ENCODE data around the gene SORT1.
"Not testable (repeated sequence)": the region's sequence is repeated elsewhere in the genome, so short reads cannot be mapped to it uniquely, and the experiment has no call there.

SORT1 gene

DNA sequence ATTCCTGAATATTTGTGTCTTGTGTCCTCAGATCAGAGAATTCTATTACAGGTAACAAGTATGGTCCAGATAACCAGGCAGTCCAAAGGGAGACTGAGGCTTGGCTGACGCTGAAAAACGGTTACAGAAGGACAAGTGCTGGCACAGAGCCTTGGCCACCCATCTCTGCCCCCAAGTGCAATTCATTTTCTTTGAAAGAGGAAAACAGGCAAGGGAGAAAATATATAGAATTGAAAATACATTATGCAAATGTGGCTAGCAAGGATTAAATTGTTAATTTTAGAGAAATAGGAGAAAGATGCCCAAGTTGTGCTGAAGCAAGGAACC lies 1.2 kb downstream of the SORT1 start:
- no peak for DNase-seq

DNA sequence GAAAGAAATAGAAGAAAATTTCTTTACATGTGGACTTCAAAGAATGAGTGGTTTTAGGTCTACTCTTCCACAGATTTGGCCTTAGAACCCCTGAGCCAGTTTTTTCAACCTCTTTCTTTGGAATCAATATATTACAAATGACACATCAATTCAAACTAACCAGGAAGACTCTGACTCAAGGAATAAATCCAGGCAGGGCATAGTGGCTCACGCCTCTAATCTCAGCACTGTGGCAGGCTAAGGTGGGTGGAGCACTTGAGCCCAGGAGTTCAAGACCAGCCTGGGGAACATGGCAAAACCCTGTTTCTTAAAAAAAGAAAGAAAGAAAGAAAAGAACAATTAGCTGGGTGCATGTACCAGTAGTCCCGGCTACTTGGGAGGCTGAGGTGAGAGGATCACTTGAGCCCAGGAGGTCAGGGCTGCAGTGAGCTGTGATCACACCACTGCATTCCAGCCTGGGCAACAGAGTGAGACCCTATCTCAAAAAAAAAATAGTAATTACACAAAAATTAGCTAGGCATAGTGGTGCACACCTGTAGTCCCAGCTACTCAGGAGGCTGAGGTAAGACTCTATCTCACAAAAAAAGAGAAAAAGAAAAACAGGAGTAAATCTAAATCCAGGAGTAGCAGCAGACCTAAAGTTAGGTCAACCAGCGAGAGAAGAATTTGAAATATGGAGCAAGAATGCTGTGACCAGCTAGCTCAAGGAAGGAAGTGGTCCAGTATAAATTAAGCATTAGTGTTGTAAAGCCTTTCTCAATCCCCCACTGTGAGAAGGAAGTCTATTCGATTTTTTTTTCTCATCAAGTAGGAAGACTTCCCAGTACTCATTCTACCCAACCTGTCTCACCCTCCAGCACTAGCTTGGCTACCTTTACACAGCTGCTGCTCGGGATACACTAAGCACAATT lies 1.9 kb downstream of the SORT1 start:
- DNase-seq = no peak

DNA sequence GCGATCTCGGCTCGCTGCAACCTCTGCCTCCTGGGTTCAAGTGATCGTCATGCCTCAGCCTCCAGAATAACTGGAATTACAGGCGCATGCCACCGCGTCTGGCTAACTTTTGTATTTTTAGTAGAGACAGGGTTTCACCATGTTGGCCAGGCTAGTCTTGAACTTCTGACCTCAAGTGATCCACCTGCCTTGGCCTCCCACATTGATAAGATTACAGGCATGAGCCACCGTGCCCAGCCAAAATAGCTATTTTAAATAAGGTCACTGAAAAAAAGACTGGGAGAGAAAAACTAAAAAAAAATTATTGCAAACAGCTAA lies 2.5 kb downstream of the SORT1 start:
- DNase-seq = not testable (repeated sequence)

DNA sequence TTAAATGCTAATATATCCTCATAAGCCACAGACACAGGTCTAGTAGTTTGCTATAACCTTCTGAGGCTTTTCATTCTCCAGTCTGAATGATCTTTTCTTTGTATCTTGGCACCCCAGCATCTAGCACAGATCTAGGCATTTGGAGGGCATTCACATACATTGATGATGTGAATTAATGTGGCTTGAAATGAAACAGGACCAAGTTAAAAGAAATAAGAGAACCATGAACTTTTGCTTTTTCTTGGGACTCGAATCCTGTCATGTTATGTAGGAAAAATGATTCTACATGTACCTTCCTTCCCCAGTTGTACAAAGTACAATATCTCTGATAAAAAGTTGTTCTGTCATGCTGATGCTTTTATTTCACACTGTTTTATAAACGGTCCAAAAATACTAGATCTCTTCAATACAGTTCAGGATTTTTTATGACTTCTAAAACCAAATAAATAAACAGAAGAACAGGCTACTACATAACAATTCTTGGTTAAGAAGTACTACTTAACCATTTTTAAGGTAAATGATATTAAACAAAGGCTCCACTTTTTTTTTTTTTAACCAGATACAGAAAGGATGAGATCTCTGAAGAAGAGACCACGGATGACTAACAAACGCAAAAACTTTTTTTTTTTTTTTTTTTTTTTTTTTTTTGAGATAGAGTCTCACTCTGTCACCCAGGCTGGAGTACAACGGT lies 3.0 kb downstream of the SORT1 start:
- DNase-seq = no peak

DNA sequence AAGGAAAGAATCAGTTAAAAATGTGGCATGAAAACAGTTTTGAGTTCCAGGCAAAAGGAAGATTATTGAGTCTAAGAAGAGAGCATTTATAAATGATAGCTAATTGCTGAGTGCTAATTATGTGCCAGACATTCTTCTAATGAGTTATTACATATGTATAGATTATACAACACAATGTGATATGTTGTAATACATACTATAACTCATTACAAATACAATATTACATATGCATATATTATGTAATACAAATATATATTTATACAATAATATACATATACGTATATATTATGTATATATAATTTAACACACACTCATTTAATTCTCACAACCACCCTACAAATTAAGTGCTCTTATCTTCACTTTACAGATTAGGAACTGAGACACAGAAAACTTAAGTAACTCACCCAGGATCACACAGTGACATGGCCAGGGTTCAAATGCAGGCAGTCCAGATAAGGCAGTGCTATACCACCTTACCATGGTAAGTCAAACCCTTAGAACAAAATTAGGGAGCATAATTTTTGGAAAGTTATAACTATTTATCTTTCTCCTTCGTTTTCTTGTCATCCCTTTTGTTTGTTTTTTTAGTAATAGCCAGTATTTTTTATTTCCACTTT lies 4.0 kb downstream of the SORT1 start:
- no peak for DNase-seq

DNA sequence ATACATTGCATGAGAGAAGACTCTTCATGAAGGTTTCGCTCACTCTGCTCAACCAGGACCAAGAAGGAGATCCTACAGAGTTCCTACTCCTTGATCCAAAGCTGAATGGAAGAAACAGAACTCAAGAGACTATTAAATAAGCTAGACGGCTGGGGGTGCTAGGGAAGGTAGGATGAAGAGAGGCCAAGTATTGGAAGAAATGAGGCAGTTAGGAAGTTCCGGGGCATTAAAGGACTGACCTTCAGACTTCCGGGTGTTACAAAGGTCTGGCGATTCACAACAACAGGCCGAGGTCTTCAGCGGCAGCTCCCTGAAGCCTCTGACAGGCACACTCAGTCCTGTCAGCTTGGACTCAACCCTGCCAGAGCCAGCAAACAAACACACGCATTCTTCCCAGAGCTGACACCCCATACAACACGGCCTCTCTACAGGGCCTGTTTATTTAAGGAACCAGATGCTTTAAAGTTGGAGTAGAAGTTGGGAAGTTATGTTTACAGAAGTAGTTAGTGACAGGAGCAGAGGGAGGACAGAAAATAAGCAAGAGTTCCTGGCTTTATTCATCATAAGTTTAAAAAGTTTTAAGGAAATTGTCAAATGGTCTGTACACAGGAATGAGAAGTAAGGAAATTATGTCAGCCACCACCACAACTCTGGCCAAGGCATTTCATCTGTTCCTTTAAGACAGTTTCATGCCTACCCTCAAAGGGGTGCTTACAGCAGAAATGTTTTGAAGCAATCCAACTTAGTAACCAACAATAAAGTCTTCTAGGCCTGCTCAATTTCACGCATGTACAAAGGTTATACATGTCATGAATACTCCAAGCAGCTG lies 4.7 kb downstream of the SORT1 start:
- DNase-seq = peak; percentile 44

DNA sequence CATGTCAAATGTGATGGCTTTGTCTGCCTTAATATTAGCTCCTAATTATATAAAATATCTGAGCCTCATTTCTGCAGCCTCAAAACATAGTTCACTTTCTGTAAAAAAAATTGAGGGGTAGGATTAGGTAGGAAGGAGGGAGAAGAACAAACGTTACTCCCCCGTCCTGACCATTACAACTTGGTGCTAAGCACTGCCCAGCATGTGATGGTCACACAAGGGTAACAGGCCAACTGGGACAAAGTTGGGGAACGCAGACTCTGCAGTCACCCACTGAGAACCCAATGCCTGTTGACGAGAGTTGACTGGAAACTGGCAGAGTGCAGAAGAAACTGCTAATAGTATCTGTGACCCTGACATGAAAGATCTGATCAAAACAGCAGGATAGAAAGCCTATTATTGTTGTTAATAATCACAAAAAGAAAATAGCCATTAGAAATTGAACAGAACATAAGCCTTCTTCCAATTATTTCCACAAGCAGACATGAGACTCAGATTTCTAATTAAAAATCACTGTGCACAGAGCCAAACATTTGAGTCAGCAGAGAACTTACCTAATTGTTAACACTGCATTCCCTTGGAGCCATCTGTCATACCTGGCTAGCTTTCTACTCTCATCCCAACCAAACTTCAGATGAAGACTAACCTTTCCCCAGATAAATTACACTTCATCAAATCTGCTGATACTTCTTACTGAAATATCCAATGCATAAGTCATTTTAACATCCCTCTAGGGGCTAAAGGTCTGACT lies 5.5 kb downstream of the SORT1 start:
- DNase-seq = no peak

DNA sequence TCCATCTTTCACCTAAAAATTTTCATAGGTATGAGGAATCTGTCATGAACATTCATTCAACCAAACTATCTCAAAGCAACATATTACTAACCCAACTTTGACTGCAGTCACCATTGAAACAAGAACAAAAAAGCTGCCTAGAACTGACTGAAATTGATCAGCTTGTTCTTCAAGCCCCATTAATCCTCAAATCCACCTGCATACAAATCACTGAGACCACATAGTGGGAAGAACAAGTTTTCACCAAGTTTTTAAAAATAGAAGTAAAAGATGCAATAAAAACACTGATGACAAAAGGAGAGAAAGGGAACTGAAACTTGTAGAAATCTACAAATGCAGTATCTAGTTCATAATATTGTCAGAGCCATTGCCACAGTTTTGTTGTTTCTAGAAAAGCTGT lies 6.1 kb downstream of the SORT1 start:
- no peak for DNase-seq

DNA sequence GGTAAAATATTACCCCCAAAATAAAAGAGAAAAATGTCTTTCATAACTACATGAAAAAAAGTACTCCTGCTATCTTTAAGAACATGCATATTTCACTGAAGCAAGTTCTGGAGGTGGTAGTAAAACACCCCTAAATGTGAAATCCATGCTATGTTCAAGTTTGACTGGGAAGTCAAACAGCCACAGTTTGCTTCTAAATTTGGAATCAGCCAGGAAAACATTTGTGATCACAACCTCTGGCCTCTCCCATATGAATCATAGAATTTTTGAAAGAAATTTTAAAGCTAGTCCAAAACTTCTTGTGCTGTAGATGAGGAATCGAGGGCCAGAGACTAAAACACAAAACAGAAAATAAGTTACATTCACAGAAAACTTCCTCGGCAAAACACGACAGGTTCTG lies 6.6 kb downstream of the SORT1 start:
- DNase-seq = no peak

DNA sequence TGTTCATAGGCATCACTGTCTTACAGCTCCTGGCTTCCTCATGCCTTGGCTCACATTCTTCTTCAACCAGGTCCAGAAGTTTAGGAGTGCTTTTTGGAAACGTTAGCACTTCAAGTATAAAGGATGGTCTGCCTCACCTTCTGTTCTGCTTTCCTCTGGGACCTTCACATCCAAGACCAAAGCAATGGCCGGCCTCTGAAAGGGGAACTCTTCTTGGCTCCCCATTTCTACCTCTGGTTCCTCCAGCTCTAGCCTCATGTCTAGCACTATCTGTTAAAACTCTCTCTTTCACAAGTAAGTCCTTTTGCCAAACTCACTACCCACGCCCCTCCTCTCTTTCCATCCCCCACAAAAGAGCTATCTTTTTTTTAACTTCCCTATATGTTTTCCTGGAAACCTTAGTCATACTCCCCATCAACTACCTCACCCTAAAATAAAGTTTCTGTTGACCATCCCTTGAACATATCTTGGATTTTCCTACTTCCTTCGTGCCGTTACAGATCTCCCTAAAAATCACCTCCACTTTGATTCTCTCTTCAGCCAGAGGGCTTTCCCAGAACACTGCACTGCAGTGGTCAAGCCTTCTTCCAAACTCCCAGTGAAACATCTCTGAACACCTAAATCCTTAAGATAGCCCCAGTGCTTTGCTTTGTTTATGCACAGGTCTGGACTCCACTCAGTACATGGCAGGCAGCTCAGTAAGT lies 7.9 kb downstream of the SORT1 start:
- no peak for DNase-seq

DNA sequence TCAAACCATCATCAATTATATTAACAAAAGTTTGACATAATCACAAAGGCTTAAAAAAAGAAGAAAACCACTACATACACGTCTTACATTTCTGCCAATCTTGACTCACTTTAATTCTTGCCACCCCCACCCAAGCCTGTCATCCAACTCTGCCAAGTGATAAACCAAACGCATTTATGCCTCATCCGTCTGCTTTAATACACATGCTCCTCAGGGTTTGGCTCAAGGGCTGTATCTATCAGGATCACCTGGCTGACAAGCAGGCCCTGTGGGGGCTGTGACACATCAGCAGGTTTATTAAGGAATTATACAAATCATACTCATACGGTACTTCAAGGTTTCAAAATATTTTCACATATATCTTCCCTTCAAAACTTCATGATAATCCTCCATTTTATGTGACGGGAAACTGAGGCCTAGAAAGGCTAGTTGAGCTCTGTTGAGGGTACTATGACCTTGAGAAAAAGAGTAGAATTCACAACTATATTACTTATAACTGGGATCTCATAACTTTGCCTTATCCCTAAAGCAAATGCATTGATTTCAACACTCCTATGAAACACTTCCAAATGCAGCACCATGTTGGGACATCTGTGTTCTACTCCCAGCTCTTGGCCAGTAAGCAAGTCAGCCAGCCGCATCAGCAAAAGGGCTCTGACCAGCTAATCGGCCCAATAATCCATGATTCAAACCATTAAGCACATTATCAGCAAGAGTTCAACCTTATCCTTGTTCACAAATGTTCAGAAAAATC lies 8.7 kb downstream of the SORT1 start:
- no peak for DNase-seq

DNA sequence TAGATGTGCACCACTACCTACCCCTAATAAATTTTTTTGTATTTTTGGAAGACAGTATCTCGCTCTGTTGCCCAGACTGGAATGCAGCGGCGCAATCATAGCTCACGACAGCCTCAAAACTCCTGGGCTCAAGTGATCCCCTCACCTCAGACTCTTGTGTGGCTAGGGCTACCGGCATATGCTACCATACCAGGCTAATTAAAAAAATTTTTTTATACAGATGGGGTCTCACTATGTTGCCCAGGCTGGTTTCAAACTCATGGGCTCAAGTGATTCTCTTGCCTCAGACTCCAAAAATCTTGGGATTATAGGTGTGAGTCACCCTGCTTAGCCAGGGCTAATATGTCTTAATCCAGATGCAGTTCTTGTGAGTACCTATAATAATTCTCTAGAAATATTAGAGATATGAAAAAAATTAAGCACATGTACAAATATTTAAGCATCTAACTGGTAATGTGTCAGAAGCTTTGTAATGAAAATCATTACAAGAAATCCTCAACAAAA lies 9.5 kb downstream of the SORT1 start:
- DNase-seq = no peak

DNA sequence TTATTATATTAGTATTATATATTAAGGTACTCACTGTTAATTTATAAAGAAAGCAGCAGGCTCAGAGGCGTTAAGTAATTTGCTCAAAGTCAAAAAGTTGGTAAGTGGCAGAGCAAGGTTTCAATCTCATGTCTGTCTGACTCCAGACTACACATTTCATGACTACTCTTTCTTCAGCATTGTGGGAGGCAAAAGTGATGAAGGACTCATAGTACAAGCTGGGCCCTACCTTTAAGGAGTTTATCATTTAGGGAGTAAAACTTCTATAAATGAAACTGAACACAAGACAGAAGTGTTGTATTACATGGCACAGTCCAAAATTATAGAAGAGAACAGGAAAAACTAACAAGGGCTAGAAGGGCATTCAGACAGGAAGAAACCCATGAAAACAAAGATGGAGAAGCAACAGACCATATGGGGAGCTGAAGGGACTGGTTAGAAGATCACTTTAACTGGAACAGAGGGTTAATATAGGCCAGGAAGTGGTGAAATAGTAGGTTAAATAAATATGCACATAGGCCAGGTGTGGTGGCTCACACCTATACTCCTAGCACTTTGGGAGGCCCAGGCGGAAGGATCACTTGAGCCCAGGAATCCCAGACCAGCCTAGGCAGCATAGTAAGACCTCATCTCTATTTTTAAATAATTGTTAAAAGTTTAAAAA lies 11.5 kb downstream of the SORT1 start:
- DNase-seq = peak; percentile 37

DNA sequence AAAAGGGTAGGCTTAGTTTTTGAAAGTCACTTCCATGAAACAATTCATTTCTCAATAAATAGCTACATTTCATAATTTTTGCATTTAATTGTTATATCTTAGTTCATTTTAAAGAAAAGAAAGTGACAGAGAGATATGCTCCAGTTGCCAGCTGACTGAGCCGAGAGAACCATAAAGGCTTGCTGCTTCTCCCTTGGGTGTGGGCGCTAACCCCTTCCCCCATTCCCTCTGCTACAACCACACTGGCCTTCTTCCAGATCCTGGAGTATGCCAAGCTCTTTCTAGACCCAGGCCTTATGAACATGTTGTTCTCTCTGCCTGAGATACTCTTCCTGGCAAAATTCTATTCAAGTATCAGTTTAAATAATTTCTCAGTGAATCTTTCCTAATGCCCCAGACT lies 12.3 kb downstream of the SORT1 start:
- peak; percentile 75 for DNase-seq

DNA sequence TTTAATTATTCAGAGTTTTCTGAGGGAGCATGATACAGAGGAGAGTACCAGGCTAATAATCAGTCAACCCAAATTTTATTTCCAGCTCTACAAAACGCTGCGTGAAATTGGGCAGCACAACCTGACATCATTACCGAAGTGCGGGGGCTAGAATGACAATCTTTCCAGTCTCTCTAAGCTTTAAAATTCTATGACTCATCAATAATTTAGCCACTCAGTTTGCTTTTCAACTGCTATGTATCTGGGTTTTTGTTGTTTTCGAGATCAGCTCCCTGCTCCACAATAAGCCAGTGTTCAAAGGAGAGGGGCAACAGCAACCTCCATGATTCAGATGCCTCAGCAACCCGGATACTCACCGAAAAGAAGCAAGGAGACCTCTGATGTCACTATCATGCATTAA lies 13.9 kb downstream of the SORT1 start:
- no peak for DNase-seq

DNA sequence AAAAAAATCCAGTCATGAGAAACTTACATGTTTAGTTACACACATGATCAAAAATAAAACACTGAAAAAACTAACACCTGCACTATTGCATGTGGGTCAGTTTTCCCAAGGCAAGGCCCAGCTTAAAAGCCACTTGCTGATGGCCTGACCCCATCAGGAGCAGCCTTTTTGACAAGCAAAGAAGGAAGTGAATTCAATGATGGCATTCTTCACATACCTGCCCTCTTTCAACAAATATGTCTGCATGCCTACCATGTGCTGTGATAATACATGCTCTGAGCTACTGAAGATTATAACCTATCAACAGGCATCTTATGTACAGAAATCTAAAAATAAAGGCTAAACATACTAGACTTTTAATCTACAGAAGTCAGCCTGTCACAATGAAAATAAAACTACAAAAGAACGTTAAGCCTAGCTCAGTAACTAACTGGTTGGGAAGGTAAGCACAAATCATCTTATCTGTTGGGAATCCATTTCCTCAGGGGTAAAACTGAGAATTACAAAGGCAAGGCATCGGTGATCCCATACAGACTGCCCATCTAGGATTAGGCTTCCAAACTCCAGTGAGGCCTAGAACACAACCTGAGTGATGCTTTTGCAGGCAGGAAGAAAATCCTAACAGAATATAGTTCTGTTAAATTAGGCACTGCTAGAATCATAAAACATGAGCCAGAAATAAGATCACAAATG lies 14.5 kb downstream of the SORT1 start:
- no peak for DNase-seq

DNA sequence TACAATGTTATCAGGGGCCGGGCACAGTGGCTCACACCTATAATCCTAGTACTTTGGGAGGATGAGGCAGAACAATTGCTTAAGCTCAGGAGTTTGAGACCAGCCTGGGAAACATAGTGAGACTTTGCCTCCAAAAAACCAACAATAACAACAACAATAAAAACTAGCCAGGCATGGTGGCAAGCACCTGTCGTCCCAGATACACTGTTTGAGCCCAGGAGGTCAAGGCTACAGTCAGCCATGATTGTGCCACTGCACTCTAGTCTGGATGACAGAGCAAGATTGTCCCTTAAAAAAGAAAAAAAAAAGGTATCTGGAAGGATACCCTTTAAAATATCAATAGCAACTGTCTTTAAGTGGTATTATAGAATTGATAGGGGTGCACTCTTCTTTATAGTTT lies 16.1 kb downstream of the SORT1 start:
- no peak for DNase-seq

DNA sequence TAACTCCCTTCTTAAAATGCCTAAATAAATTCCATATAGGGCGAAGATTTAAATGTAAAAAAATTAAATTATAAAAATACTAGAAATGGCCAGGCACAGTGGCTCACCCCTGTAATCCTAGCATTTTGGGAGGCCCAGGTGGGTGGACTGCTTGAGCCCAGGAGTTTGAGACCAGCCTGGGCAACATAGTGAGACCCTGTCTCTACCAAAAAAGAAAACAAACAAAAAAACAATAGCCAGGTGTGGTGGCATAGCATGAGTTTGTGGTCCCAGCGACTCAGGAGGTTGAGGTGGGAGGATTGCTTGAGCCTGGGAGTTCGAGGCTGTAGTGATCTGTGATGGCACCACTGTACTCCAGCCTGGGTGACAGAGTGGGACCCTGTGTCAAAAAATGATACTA lies 17.8 kb downstream of the SORT1 start:
- DNase-seq = no peak

DNA sequence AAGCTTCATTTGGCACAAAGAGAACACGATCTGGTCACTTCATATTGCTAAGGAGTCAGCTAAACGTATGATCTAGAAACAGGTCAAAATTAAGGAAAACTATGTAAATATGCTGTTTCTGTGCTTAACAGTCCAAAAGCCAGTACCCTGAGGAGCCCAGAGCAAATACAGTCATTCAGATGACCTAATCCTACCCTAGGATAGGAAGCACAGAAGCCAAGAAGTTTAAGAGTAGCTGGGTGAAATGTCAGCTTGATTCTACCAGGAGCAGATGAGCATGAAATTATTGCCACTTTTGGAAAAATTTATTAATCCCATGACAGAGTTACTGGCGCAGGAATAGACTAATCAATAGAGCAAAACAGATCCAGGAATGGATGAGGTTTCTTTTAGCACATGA lies 18.3 kb downstream of the SORT1 start:
- DNase-seq = no peak

DNA sequence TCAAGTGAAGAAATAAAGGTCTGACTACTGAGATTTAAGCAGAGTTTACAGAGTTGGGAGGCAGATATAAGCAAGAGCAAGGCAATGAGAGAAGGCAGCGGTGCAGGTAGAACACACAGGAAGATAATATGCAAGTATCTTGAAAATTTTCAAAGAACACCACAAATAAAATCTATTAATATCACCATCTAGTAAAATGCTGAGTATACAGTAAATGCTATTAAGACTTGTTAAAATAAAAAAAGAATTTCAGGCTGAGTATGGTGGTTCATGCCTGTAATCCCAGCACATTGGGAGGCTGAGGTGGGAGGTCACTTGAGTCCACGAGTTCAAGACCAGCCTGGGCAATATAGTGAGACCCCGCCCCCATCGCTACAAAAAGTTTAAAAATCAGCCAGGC lies 20.0 kb downstream of the SORT1 start:
- no peak for DNase-seq
